DOHH2 (cell line): Measurements from ENCODE around the gene HELZ.

Source experiments
- CTCF ChIP-seq: fragments of 200-600 bp; sonication (generic); IDR thresholded peaks from one replicate; pipeline ENCODE4 v1.5.1; 2014; ENCODE audit warnings: antibody characterized with exemption, mild to moderate bottlenecking, low read depth, low read length; ENCODE audit not compliant: poor library complexity, severe bottlenecking
- EZH2phosphoT487 ChIP-seq: fragments of 200-600 bp; sonication (generic); IDR thresholded peaks from 2 replicates; pipeline ENCODE4 v1.6.1; 2017; ENCODE audit warnings: borderline replicate concordance, mild to moderate bottlenecking, antibody characterized with exemption, low read length, moderate library complexity, mixed read lengths

GRCh38 chr17:67040652-67041051 is 204.3 kb downstream of the HELZ start:
- no peak for TF ChIP-seq CTCF
- TF ChIP-seq EZH2phosphoT487: no peak
